Urinary bladder (tissue), 4 donors: Measurements from ENCODE around the gene PCDHB11. TPM values are rescaled to one million over a fixed set of nuclear protein-coding genes. Genes with fewer than 3 reads are reported as not detected.
"Not testable (repeated sequence)": the region's sequence is repeated elsewhere in the genome, so short reads cannot be mapped to it uniquely, and the experiment has no call there.

Source experiments
- DNase-seq: peaks from one replicate; pipeline ENCODE4 v3.0.0-alpha.2; 2015; ENCODE audit errors: extremely low spot score
- H3K27ac ChIP-seq: one replicate; pipeline ENCODE4 v1.5.1; 2013; ENCODE audit warnings: low read depth, mild to moderate bottlenecking, moderate library complexity
- H3K36me3 ChIP-seq: one replicate; pipeline ENCODE4 v1.6.1; 2013; ENCODE audit warnings: mild to moderate bottlenecking, moderate library complexity; ENCODE audit not compliant: insufficient read depth
- H3K4me1 ChIP-seq: one replicate; pipeline ENCODE4 v1.6.1; 2013; ENCODE audit warnings: mild to moderate bottlenecking, moderate library complexity; ENCODE audit not compliant: insufficient read depth
- H3K4me3 ChIP-seq: one replicate; pipeline ENCODE4 v1.5.1; 2013; ENCODE audit warnings: low read depth, low read length
- WGBS: extraction: QIAGEN DNeasy Blood & Tissue Kit; methylation state at CpG from one replicate; pipeline ENCODE4 v1.1.7; 2013; 5-methylcytosine and 5-hydroxymethylcytosine counted together
- polyA plus RNA-seq: library from polyadenylated mRNA; stranded (reverse); fragments of 200-250 nt; gene quantifications from one replicate; pipeline ENCODE4 v1.2.3, GENCODE V29; 2013
- total RNA-seq: library from RNA; depleted of rRNA; stranded (reverse); fragments of >200 nt; gene quantifications from one replicate; pipeline ENCODE4 v1.2.3, GENCODE V29; 2014
- donor health status: healthy with polysubstance abuse.
- donor health status: healthy.

PCDHB11 gene
- 7.3 TPM for total RNA-seq
- 2.8 TPM for polyA plus RNA-seq

GRCh38 chr5:141199359-141200235 lies at the start of gene PCDHB11:
PCDHB11 (plus strand) TSS chr5:141199627; CDS start chr5:141199775, 148 bp downstream.
- H3K4me1 ChIP-seq, result no peaks in the 10 kb centered on the region
- no peak for DNase-seq
- H3K36me3 ChIP-seq, result no peaks in the 10 kb centered on the region
- H3K4me3 ChIP-seq, result no peak within 1 kb of the TSS
- no peak within 1 kb of the TSS for H3K27ac ChIP-seq
- WGBS, result 31% methylated on average over 21 of the region's 21 CpGs

DNA sequence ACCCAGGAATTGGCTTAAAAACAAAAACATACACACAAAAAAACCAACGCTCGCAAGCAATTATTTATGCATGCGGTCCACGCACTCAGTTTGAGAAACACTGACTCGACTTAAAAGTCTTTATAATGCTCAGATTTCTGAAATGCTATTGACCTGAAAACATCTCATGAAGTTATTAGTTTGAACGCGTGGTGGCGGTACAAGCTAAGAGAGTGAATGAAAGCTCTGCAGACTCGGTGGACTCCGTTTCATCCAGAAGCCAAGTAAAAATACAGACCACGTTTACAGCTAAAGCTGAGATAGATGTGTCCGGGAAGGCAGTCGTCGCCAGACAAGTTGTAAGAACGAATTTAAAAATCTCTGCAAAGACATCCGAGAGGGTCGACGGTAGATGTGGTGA lies 49.6 kb upstream of the PCDHB11 start, which contains the start of gene PCDHB6:
Gene PCDHB6 (plus strand): TSS at position 246 of the 400 bp plus-strand sequence. CDS start 201 bp downstream, outside the sequence.
- H3K27ac ChIP-seq, result no peak within 1 kb of the TSS
- no peak for DNase-seq
- H3K4me1 ChIP-seq, result no peaks in the 10 kb centered on the region
- 12% methylated on average over 18 of the region's 18 CpGs for WGBS
- no peak within 1 kb of the TSS for H3K4me3 ChIP-seq
- H3K36me3 ChIP-seq, result no peaks in the 10 kb centered on the region

- WGBS, result 40% methylated on average over 33 of the region's 33 CpGs
- H3K36me3 ChIP-seq, result no peaks in the 10 kb centered on the region
- H3K27ac ChIP-seq, result no peak overlapping the region
- no peak overlapping the region for H3K4me3 ChIP-seq
- H3K4me1 ChIP-seq, result no peaks in the 10 kb centered on the region
- DNase-seq, result no peak
Observed at GRCh38 chr5:141150224-141150992, 49.0 kb upstream of the PCDHB11 start.

GRCh38 chr5:141150993-141151325 lies 48.5 kb upstream of the PCDHB11 start:
- DNase-seq, result no peak
- no peaks in the 10 kb centered on the region for H3K36me3 ChIP-seq
- no peak overlapping the region for H3K27ac ChIP-seq
- H3K4me1 ChIP-seq, result no peaks in the 10 kb centered on the region
- no peak overlapping the region for H3K4me3 ChIP-seq
- 32% methylated on average over 13 of the region's 13 CpGs for WGBS

DNA sequence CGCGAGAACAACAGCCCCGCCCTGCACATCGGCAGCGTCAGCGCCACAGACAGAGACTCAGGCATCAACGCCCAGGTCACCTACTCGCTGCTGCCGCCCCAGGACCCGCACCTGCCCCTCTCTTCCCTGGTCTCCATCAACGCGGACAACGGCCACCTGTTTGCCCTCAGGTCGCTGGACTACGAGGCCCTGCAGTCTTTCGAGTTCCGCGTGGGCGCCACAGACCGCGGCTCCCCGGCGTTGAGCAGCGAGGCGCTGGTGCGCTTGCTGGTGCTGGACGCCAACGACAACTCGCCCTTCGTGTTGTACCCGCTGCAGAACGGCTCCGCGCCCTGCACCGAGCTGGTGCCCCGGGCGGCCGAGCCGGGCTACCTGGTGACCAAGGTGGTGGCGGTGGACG lies 47.8 kb upstream of the PCDHB11 start:
- H3K4me3 ChIP-seq, H3K27ac ChIP-seq, DNase-seq, H3K36me3 ChIP-seq, H3K4me1 ChIP-seq: not testable (repeated sequence)
- WGBS, result 36% methylated on average over 35 of the region's 41 CpGs

GRCh38 chr5:141152096-141152495 lies 47.3 kb upstream of the PCDHB11 start:
- WGBS, result 30% methylated on average over 36 of the region's 36 CpGs
- not testable (repeated sequence) for H3K4me1 ChIP-seq

DNA sequence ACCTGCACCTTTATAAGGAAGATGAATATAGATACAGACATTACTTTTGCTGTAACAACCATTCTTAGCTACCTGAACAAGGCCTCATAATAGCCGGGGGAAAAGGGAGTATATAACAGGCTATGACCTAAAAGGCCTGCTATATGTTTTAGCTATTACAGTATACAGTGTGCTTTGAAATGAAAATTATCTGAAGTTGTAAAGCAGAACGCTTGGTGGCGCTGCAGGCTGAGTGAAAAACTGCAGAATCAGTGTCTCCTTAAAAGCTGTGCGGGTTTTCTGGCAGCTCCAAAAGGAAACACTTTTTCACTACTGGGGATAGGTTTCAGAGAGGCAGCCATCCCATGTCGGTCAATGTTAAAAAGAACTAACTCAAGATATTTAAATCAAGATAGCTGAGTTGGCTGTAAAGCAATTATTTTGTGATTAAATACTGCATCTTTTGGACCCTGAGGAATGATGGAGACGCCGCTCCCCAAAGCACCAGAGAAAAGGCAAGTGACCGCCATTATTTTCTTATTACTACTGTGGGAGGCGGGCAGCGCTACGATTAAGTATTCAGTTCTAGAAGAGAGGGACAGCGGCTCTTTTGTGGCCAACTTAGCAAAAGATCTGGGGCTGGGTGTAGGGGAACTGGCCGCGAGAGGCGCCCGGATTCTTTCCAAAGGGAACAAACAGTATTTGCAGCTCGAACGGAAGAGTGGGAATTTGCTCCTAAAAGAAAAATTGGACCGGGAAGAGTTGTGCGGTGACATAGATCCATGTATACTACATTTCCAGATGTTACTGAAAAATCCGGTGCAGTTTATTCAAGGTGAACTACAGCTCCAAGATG lies 43.7 kb upstream of the PCDHB11 start:
- 34% methylated on average over 21 of the region's 21 CpGs for WGBS
- Histone ChIP-seq H3K4me3 (no peak overlapping the region), H3K4me1 (no peaks in the 10 kb centered on the region), H3K27ac (no peak overlapping the region), H3K36me3 (no peaks in the 10 kb centered on the region)
- DNase-seq, result no peak

More at GRCh38 chr5:141152096-141152495, 47.3 kb upstream of the PCDHB11 start:
- H3K27ac ChIP-seq, H3K36me3 ChIP-seq, DNase-seq, H3K4me3 ChIP-seq: not testable (repeated sequence)

DNA sequence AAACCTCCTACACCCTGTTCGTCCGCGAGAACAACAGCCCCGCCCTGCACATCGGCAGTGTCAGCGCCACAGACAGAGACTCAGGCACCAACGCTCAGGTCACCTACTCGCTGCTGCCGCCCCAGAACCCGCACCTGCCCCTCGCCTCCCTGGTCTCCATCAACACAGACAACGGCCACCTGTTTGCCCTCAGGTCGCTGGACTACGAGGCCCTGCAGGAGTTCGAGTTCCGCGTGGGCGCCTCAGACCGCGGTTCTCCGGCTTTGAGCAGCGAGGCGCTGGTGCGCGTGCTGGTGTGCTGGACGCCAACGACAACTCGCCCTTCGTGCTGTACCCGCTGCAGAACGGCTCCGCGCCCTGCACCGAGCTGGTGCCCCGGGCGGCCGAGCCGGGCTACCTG lies 42.1 kb upstream of the PCDHB11 start:
- H3K4me3 ChIP-seq, H3K27ac ChIP-seq, H3K36me3 ChIP-seq, DNase-seq, H3K4me1 ChIP-seq: not testable (repeated sequence)
- 37% methylated on average over 38 of the region's 38 CpGs for WGBS

DNA sequence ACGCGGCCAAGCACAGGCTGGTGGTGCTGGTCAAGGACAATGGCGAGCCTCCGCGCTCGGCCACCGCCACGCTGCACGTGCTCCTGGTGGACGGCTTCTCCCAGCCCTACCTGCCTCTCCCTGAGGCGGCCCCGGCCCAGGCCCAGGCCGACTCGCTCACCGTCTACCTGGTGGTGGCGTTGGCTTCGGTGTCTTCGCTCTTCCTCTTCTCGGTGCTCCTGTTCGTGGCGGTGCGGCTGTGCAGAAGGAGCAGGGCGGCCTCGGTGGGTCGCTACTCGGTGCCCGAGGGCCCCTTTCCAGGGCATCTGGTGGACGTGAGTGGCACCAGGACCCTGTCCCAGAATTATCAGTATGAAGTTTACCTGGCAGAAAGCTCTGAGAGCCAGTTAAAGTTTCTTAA lies 41.5 kb upstream of the PCDHB11 start:
- H3K36me3 ChIP-seq, H3K27ac ChIP-seq, H3K4me3 ChIP-seq, H3K4me1 ChIP-seq, DNase-seq: not testable (repeated sequence)
- WGBS, result 37% methylated on average over 19 of the region's 28 CpGs

GRCh38 chr5:141172381-141173204 lies 26.8 kb upstream of the PCDHB11 start, which contains the start of gene PCDHB7:
PCDHB7 (plus strand) TSS chr5:141172644; CDS start chr5:141172836, 192 bp downstream.
- peak within 1 kb of the TSS; percentile 4 for H3K4me3 ChIP-seq
- H3K27ac ChIP-seq, result no peak within 1 kb of the TSS
- no peaks in the 10 kb centered on the region for H3K36me3 ChIP-seq
- WGBS, result 27% methylated on average over 20 of the region's 20 CpGs
- DNase-seq, result no peak
- no peaks in the 10 kb centered on the region for H3K4me1 ChIP-seq

DNA sequence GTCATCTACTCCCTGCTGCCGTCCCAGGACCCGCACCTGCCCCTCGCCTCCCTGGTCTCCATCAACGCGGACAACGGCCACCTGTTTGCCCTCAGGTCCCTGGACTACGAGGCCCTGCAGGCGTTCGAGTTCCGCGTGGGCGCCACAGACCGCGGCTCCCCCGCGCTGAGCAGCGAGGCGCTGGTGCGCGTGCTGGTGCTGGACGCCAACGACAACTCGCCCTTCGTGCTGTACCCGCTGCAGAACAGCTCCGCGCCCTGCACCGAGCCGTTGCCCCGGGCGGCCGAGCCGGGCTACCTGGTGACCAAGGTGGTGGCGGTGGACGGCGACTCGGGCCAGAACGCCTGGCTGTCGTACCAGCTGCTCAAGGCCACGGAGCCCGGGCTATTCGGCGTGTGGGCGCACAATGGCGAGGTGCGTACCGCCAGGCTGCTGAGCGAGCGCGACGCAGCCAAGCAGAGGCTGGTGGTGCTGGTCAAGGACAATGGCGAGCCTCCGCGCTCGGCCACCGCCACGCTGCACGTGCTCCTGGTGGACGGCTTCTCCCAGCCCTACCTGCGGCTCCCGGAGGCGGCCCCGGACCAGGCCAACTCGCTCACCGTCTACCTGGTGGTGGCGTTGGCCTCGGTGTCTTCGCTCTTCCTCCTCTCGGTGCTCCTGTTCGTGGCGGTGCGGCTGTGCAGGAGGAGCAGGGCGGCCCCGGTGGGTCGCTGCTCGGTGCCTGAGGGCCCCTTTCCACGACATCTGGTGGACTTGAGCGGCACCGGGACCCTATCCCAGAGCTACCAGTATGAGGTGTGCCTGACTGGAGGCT lies 24.9 kb upstream of the PCDHB11 start:
- DNase-seq, H3K4me1 ChIP-seq, H3K36me3 ChIP-seq, H3K27ac ChIP-seq, H3K4me3 ChIP-seq: not testable (repeated sequence)
- WGBS, result 40% methylated on average over 79 of the region's 79 CpGs

DNA sequence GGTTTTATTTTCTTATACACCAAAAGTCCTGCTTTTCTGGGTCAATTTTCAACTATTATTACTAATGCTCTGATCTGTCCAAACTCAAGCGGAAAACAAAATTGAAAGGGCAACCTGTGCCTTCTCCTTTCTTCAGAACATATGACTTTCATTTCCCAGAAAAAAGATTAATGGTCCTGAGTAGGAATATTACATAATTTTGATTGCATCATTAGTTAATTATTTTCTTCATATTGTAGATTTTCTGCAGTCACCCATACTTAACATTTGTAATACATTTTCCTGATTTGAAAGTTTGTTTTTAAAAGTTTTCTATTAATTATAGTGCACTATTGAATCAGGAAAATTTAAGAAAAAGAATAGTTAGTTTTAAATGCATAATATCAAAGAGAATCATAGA lies 23.5 kb upstream of the PCDHB11 start:
- H3K27ac ChIP-seq, result no peak overlapping the region
- no peak for DNase-seq
- no peak overlapping the region for H3K4me3 ChIP-seq
- no peaks in the 10 kb centered on the region for H3K36me3 ChIP-seq
- no peaks in the 10 kb centered on the region for H3K4me1 ChIP-seq
- 72% methylated on average over 1 of the region's 1 CpG for WGBS
